Measurements from ENCODE around the gene TIMP2.
"Not testable (repeated sequence)": the region's sequence is repeated elsewhere in the genome, so short reads cannot be mapped to it uniquely, and the experiment has no call there.

The TIMP2 gene
- total RNA-seq: 1.1 to 2.4 (median 1.6) reads per million in 4 experiments

- DNase-seq: peak; percentile 68
Observed at GRCh38 chr17:78925234-78925633, at the start of gene TIMP2. TIMP2 (minus strand) TSS chr17:78925387; CDS start chr17:78925088, 299 bp downstream.

- no peak for DNase-seq
Observed at GRCh38 chr17:78973792-78974520, 48.8 kb upstream of the TIMP2 start.

- no peak for DNase-seq
Observed at GRCh38 chr17:78973196-78973595, 48.0 kb upstream of the TIMP2 start.

- DNase-seq: no peak
Observed at GRCh38 chr17:78972507-78973105, 47.4 kb upstream of the TIMP2 start.

GRCh38 chr17:78971756-78972506, 46.7 kb upstream of the TIMP2 start:
- DNase-seq: no peak

GRCh38 chr17:78970834-78971755, 45.9 kb upstream of the TIMP2 start:
- peak; percentile 75 for DNase-seq

GRCh38 chr17:78969865-78970264, 44.7 kb upstream of the TIMP2 start:
- DNase-seq: no peak

- no peak for DNase-seq
Observed at GRCh38 chr17:78967782-78968362, 42.7 kb upstream of the TIMP2 start.

GRCh38 chr17:78966910-78967600, 41.9 kb upstream of the TIMP2 start:
- no peak for DNase-seq

- no peak for DNase-seq
Observed at GRCh38 chr17:78966123-78966813, 41.1 kb upstream of the TIMP2 start.

GRCh38 chr17:78965491-78965924, 40.3 kb upstream of the TIMP2 start:
- no peak for DNase-seq

GRCh38 chr17:78963378-78963777, 38.2 kb upstream of the TIMP2 start:
- no peak for DNase-seq

GRCh38 chr17:78962984-78963348, 37.8 kb upstream of the TIMP2 start:
- DNase-seq: not testable (repeated sequence)

- DNase-seq: no peak
Observed at GRCh38 chr17:78962345-78962983, 37.3 kb upstream of the TIMP2 start.

GRCh38 chr17:78961571-78961970, 36.4 kb upstream of the TIMP2 start:
- no peak for DNase-seq

GRCh38 chr17:78960928-78961327, 35.7 kb upstream of the TIMP2 start:
- no peak for DNase-seq

- DNase-seq: no peak
Observed at GRCh38 chr17:78959803-78960202, 34.6 kb upstream of the TIMP2 start.

GRCh38 chr17:78958641-78959127, 33.5 kb upstream of the TIMP2 start:
- DNase-seq: no peak

GRCh38 chr17:78957128-78957527, 31.9 kb upstream of the TIMP2 start:
- no peak for DNase-seq

- DNase-seq: no peak
Observed at GRCh38 chr17:78956254-78956653, 31.1 kb upstream of the TIMP2 start.
